ENCODE results near the gene FOXL1.

DNA sequence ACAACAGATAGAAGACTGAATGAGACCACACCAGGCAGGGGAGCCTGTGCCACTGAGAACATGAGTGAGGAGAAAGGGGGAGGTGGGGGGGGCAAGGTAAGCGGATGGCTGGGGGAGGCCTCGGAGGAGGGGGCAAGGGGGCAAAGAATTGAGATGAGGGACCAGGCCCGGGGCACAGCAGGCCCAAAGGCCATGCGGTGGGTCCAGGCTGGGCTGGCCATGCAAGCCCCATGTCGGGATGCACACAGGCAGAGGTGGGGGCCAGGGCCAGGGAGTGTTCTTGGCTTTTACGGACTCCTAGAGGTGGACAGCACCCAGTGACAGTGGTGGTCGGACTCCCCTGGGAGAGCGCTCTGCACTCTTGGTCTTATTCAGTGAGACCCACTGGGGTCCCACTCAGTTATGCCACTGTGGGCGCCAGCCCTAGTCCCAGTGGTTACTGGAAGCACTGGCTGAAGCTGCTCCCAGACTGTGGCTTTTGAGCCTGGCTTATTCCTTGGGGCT, 18.5 kb upstream of the FOXL1 start:
- TF ChIP-seq, protein P1, sequence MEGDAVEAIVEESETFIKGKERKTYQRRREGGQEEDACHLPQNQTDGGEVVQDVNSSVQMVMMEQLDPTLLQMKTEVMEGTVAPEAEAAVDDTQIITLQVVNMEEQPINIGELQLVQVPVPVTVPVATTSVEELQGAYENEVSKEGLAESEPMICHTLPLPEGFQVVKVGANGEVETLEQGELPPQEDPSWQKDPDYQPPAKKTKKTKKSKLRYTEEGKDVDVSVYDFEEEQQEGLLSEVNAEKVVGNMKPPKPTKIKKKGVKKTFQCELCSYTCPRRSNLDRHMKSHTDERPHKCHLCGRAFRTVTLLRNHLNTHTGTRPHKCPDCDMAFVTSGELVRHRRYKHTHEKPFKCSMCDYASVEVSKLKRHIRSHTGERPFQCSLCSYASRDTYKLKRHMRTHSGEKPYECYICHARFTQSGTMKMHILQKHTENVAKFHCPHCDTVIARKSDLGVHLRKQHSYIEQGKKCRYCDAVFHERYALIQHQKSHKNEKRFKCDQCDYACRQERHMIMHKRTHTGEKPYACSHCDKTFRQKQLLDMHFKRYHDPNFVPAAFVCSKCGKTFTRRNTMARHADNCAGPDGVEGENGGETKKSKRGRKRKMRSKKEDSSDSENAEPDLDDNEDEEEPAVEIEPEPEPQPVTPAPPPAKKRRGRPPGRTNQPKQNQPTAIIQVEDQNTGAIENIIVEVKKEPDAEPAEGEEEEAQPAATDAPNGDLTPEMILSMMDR (IDR thresholded peaks at IDR 0.05) = no peak
- no peak for TF ChIP-seq POLR2A (IDR thresholded peaks at IDR 0.05)
